Sigmoid colon (tissue), 7 donors: ENCODE results near the gene DIP2C. TPM values are rescaled to one million over a fixed set of nuclear protein-coding genes. Genes with fewer than 3 reads are reported as not detected.
"Not testable (repeated sequence)": the region's sequence is repeated elsewhere in the genome, so short reads cannot be mapped to it uniquely, and the experiment has no call there.

Experiments used
- DNase-seq: peaks from one replicate; pipeline ENCODE4 v3.0.0-alpha.2; 2019
- H3K27ac ChIP-seq, 4 donors: fragments of 200-600 bp; sonication (generic); one replicate each; pipeline ENCODE4 v1.5.1; 2016 to 2019; ENCODE audit warnings: mild to moderate bottlenecking in 1 of 4
- H3K27me3 ChIP-seq, 3 donors: fragments of 200-600 bp; sonication (generic); one replicate each; pipeline ENCODE4 v1.5.1; 2019; ENCODE audit warnings: mild to moderate bottlenecking in 1 of 3
- H3K36me3 ChIP-seq, 4 donors: fragments of 200-600 bp; sonication (generic); one replicate each; pipeline ENCODE4 v1.5.1; 2016 to 2019
- H3K4me1 ChIP-seq, 4 donors: fragments of 200-600 bp; sonication (generic); one replicate each; pipeline ENCODE4 v1.5.1; 2017 to 2019
- H3K4me3 ChIP-seq, 4 donors: fragments of 200-600 bp; sonication (generic); one replicate each; pipeline ENCODE4 v1.5.1; 2017 to 2019; ENCODE audit warnings: mild to moderate bottlenecking in 2 of 4, moderate library complexity in 1 of 4
- H3K9me3 ChIP-seq, 4 donors: fragments of 200-600 bp in 3 of 4; sonication (generic) in 3 of 4; one replicate each; pipeline versions ENCODE4 v1.5.1 to v1.6.1; 2013 to 2019
- EP300 ChIP-seq, 4 donors: sonication (generic); formaldehyde crosslinking; IDR thresholded peaks; one replicate each; pipeline ENCODE4 v1.6.1; 2017; ENCODE audit warnings: antibody characterized with exemption in 4 of 4
- POLR2A ChIP-seq, 2 donors: fragments of 450-650 bp; IDR thresholded peaks; one replicate each; pipeline ENCODE4 v1.6.1; 2016; ENCODE audit warnings: antibody characterized with exemption in 2 of 2, mild to moderate bottlenecking in 2 of 2, moderate library complexity in 2 of 2
- POLR2AphosphoS5 ChIP-seq, 4 donors: sonication (generic); formaldehyde crosslinking; IDR thresholded peaks; one replicate each; pipeline ENCODE4 v1.6.1; 2017; ENCODE audit warnings: antibody characterized with exemption in 4 of 4
- WGBS, 2 donors: extraction: QIAGEN DNeasy Blood & Tissue Kit; methylation state at CpG; one replicate each; pipeline ENCODE4 v1.1.7; 2013; 5-methylcytosine and 5-hydroxymethylcytosine counted together
- intact Hi-C: fragments of 100-400 bp; cut with DNase I; formaldehyde crosslinking; loops from one replicate; pipeline ENCODE4 v1.15.1; 2023
- polyA plus RNA-seq, 3 donors: library from polyadenylated mRNA; stranded (reverse); fragments of 200-250 nt; gene quantifications; one replicate each; pipeline ENCODE4 v1.2.3, GENCODE V29; 2013
- total RNA-seq, 4 donors: library from RNA; depleted of rRNA; stranded (reverse); fragments of >200 nt; gene quantifications; one replicate each; pipeline ENCODE4 v1.1.0, GENCODE V29; 2016
- TF ChIP-seq, protein P1 (sequence below), 4 experiments: fragments of 450-650 bp in 3 of 4; fragments of 200-600 bp in 1 of 4; IDR thresholded peaks; one replicate each; pipeline ENCODE4 v1.5.1; 2016 to 2019; ENCODE audit warnings: antibody characterized with exemption in 4 of 4, mild to moderate bottlenecking in 3 of 4, moderate library complexity in 2 of 4
- donor health status: healthy with polysubstance abuse.
- donor health status: Bipolar disorder and iron deficiency.
- donor health status: healthy.

Gene DIP2C
- total and polyA plus RNA-seq, 7 donors, result 1.8 to 67.9 (median 42.1) TPM

DNA sequence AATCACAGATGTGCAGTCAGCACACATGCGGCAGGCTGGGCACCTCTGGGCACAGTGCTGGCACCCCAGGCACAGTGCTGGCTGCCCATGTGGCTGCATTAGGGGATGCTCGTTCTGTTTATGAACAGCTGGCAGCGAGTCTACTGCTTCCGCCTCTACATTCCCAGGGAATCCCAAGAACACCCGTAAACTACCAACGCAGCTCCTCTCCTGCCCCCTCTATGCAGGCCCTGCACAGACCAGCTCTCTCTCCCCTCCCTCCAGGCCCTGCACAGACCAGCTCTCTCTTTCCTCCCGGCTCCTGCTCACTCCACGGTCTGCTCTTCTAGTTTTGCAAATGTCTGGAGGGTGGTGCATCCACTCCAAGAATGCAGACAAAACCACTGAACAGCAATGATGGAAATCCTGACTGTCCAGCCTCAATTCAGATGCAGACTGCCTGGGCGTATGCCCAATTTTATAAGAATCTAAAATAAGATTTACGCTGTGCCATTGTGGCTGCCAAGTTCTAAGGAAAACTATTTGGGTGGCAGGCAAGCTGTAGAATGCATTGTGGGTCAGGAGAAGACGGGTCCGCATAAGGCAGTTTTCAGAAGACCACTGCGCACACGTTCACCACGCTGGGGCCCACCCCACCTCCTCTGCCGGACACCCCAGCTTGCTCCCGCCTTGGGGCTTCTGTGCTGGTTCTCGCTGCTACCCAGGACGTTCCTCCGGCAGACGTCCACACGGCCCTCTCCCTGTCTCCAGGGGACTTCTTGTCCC is 319.6 kb downstream of the DIP2C start:
- no peaks in the 10 kb centered on the region for H3K9me3 ChIP-seq
- H3K27ac ChIP-seq, result peak overlapping the region; percentile 22 to 91 (median 62)
- H3K36me3 ChIP-seq, result peaks cover 17 to 47% (median 28%) of the 10 kb centered on the region in 4 donors
- H3K4me1 ChIP-seq, result peaks cover 0 to 66% (median 57%) of the 10 kb centered on the region in 4 donors
- WGBS, 2 donors, result 83 to 93% methylated on average over 22 of the region's 22 CpGs
- TF ChIP-seq POLR2AphosphoS5 (IDR thresholded peaks at IDR 0.05) (peak in 3 of 4 donors; percentile 46 to 65 (median 65)), EP300 (IDR thresholded peaks at IDR 0.05) (peak in 2 of 4 donors; percentile 60 to 61)
- TF ChIP-seq, protein P1, sequence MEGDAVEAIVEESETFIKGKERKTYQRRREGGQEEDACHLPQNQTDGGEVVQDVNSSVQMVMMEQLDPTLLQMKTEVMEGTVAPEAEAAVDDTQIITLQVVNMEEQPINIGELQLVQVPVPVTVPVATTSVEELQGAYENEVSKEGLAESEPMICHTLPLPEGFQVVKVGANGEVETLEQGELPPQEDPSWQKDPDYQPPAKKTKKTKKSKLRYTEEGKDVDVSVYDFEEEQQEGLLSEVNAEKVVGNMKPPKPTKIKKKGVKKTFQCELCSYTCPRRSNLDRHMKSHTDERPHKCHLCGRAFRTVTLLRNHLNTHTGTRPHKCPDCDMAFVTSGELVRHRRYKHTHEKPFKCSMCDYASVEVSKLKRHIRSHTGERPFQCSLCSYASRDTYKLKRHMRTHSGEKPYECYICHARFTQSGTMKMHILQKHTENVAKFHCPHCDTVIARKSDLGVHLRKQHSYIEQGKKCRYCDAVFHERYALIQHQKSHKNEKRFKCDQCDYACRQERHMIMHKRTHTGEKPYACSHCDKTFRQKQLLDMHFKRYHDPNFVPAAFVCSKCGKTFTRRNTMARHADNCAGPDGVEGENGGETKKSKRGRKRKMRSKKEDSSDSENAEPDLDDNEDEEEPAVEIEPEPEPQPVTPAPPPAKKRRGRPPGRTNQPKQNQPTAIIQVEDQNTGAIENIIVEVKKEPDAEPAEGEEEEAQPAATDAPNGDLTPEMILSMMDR (IDR thresholded peaks at IDR 0.05), result no peak
- H3K4me3 ChIP-seq, result peak overlapping the region in 1 of 4 donors; percentile 9
- DNase-seq, result peak; percentile 74
- intact Hi-C loops, result loop anchor here (5.0 to 10.0 kb wide), 3 partner anchors 43 to 415 kb away; no protein-coding TSS in a partner anchor
- H3K27me3 ChIP-seq, result no peaks in the 10 kb centered on the region

DNA sequence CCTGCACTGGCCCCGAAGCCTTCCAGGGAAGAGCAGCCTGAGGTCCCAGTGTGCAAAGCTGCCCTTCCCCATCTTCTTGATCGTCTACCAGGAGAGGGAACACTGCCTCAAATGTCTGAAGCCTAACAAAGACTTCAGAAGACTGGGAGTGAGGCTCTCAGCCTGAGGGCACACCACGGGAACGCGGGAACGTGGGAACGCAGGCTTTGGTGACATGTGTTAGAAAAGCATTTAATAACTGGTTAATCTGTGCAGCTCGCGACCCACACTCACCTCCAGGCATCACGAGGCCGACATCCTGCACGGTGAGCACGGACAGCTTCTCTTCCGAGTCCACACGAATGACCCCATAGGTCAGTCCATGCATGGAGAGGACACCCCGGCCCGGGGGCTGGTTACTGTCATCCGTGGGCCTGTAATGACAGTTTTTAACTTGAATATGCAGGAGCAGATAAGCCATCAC is 320.2 kb downstream of the DIP2C start:
- Histone ChIP-seq H3K9me3 (no peaks in the 10 kb centered on the region), H3K4me1 (peaks cover 0 to 60% (median 50%) of the 10 kb centered on the region in 4 donors), H3K27ac (peak overlapping the region in 3 of 4 donors; percentile 59 to 91 (median 65)), H3K27me3 (no peaks in the 10 kb centered on the region), H3K36me3 (peaks cover 21 to 49% (median 31%) of the 10 kb centered on the region in 4 donors), H3K4me3 (no peak overlapping the region)
- 92% methylated on average over 18 of the region's 18 CpGs for whole genome bisulfite sequencing, 2 donors
- DNase-seq, result peak; percentile 55
- TF ChIP-seq EP300 (IDR thresholded peaks at IDR 0.05) (no peak), POLR2A (IDR thresholded peaks at IDR 0.05) (no peak), POLR2AphosphoS5 (IDR thresholded peaks at IDR 0.05) (no peak)
- TF ChIP-seq, protein P1 (IDR thresholded peaks at IDR 0.05), result no peak
- intact Hi-C loops, result no loop called here

DNA sequence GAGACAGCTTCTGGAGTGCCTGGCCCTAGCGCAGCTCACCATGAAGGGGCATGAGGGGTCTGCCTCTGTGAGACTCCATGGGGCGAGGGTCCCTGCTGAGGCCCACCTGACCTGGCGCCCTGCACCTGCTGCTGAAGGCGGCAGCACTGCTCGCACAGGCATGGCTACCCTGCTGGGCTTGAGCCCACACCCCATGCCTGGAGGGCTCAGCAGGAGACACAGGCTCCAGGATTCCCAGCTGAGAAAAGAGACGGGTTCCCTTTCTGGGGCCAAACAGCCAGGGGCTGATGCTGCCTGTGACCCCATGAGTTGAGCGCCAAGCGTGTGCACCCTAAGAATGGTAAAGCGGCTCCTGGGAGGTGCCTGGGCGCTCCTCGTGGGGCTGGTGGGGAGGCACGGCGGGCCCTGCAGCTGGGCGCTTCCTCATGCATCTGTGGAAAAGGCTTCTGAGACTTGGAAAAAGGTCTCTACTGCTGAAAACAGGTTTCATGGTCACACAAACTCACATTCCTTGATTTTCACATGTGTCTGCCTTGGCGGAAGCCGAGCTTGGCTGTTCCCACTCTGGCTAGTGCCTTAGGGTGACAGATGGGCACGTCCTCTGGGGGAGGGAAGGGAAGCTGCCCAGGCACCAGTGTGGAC is 320.8 kb downstream of the DIP2C start:
- Histone ChIP-seq H3K27me3 (no peaks in the 10 kb centered on the region), H3K4me3 (no peak overlapping the region), H3K36me3 (peaks cover 26 to 54% (median 32%) of the 10 kb centered on the region in 4 donors), H3K9me3 (no peaks in the 10 kb centered on the region), H3K27ac (peak overlapping the region in 3 of 4 donors; percentile 59 to 91 (median 65)), H3K4me1 (peaks cover 0 to 55% (median 45%) of the 10 kb centered on the region in 4 donors)
- 96% methylated on average over 17 of the region's 17 CpGs for WGBS, 2 donors
- no peak for DNase-seq
- TF ChIP-seq POLR2A (IDR thresholded peaks at IDR 0.05) (no peak), EP300 (IDR thresholded peaks at IDR 0.05) (no peak), POLR2AphosphoS5 (IDR thresholded peaks at IDR 0.05) (no peak)
- TF ChIP-seq, protein P1 (IDR thresholded peaks at IDR 0.05), result no peak
- intact Hi-C loops, result no loop called here

DNA sequence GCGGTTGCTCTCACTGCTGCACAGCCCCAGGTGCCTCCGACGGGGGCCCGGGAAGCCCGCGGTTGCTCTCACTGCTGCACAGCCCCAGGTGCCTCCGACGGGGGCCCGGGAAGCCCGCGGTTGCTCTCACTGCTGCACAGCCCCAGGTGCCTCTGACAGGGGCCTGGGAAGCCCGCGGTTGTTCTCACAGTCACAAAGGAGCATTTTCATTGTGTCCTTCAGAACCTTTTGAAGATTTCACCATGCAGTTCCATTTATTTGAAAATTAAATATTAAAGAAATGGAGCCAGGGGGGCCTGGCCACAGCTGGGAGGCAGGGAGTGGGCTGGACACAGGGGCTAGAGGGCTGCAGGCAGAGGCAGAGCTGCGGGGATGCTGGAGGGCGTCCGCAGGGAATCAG is 321.4 kb downstream of the DIP2C start:
- DNase-seq, intact Hi-C loops: not testable (repeated sequence)
- WGBS, 2 donors, result 92 to 95% methylated on average over 10 of the region's 16 CpGs

DNA sequence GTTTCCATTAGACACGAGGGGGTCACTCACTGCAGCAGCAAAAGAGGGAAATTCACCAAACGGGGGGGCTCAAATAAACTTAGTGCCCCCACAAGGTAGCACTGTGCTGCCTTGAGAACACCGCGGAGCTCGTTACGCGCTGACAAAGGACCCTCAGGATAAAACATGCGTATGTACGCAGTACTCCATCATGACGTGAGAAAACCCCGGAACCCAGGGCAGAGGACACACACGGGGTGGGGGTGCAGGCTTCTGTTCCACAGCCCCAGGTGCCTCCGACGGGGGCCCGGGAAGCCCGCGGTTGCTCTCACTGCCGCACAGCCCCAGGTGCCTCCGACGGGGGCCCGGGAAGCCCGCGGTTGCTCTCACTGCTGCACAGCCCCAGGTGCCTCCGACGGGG is 321.8 kb downstream of the DIP2C start:
- no peak for DNase-seq
- intact Hi-C loops, result no loop called here
- peaks cover 32 to 65% (median 43%) of the 10 kb centered on the region in 4 donors for H3K36me3 ChIP-seq
- WGBS, 2 donors, result 90 to 92% methylated on average over 19 to 20 of the region's 25 CpGs
- H3K4me3 ChIP-seq, result no peak overlapping the region
- H3K27ac ChIP-seq, result no peak overlapping the region
- H3K4me1 ChIP-seq, result peaks cover 0 to 45% (median 34%) of the 10 kb centered on the region in 4 donors
- TF ChIP-seq, protein P1 (IDR thresholded peaks at IDR 0.05), result no peak
- no peak for TF ChIP-seq EP300 (IDR thresholded peaks at IDR 0.05)
- H3K9me3 ChIP-seq, result no peaks in the 10 kb centered on the region
- H3K27me3 ChIP-seq, result no peaks in the 10 kb centered on the region

More for the DNA sequence above, 321.4 kb downstream of the DIP2C start:
- peak overlapping the region in 1 of 4 donors; percentile 91 for H3K27ac ChIP-seq
- peaks cover 0 to 49% (median 39%) of the 10 kb centered on the region in 4 donors for H3K4me1 ChIP-seq
- H3K27me3 ChIP-seq, H3K4me3 ChIP-seq, H3K9me3 ChIP-seq: not testable (repeated sequence)
- H3K36me3 ChIP-seq, result peaks cover 27 to 60% (median 38%) of the 10 kb centered on the region in 4 donors
